Glutamatergic neuron (in vitro differentiated cells): ENCODE measurements around the gene ABHD8. TPM values are rescaled to one million over a fixed set of nuclear protein-coding genes. Genes with fewer than 3 reads are reported as not detected.

Experiments used
- DNase-seq: peaks from one replicate; pipeline ENCODE4 v3.0.0; 2022
- H3K27ac Mint-ChIP-seq: one replicate; pipeline ENCODE4 v1.8.0; 2020; ENCODE audit warnings: mild to moderate bottlenecking, mixed read lengths, inconsistent platforms; ENCODE audit not compliant: unreplicated experiment
- H3K27me3 Mint-ChIP-seq: one replicate; pipeline ENCODE4 v1.8.0; 2020; ENCODE audit warnings: mild to moderate bottlenecking, moderate library complexity, mixed read lengths, inconsistent platforms; ENCODE audit not compliant: unreplicated experiment
- H3K36me3 Mint-ChIP-seq: one replicate; pipeline ENCODE4 v1.8.0; 2020; ENCODE audit warnings: mild to moderate bottlenecking, mixed read lengths, inconsistent platforms; ENCODE audit not compliant: unreplicated experiment
- H3K4me1 Mint-ChIP-seq: one replicate; pipeline ENCODE4 v1.8.0; 2020; ENCODE audit warnings: mild to moderate bottlenecking, low read depth, mixed read lengths, inconsistent platforms; ENCODE audit not compliant: unreplicated experiment
- H3K4me3 Mint-ChIP-seq: one replicate; pipeline ENCODE4 v1.8.0; 2020; ENCODE audit warnings: mild to moderate bottlenecking, mixed read lengths, inconsistent platforms; ENCODE audit not compliant: unreplicated experiment
- H3K9me3 Mint-ChIP-seq: one replicate; pipeline ENCODE4 v1.8.0; 2020; ENCODE audit warnings: mild to moderate bottlenecking, moderate library complexity, mixed read lengths, inconsistent platforms; ENCODE audit not compliant: unreplicated experiment
- total RNA-seq: library from RNA; stranded (reverse); fragmentation: NEBNext Ultra II Directional; extraction: Animal tissue kit (Norgen Biotek cat#: 25700); gene quantifications from one replicate; pipeline ENCODE4 v1.2.1, GENCODE V29; 2021; ENCODE audit not compliant: unreplicated experiment
- TF ChIP-seq, protein P1 (sequence below): fragments of 200-600 bp; sonication (generic); IDR thresholded peaks from one replicate; pipeline ENCODE4 v1.5.0; 2021; ENCODE audit not compliant: partially characterized antibody, unreplicated experiment

The ABHD8 gene
- total RNA-seq, 1 donor from 2014 or later, result 14.1 TPM

DNA sequence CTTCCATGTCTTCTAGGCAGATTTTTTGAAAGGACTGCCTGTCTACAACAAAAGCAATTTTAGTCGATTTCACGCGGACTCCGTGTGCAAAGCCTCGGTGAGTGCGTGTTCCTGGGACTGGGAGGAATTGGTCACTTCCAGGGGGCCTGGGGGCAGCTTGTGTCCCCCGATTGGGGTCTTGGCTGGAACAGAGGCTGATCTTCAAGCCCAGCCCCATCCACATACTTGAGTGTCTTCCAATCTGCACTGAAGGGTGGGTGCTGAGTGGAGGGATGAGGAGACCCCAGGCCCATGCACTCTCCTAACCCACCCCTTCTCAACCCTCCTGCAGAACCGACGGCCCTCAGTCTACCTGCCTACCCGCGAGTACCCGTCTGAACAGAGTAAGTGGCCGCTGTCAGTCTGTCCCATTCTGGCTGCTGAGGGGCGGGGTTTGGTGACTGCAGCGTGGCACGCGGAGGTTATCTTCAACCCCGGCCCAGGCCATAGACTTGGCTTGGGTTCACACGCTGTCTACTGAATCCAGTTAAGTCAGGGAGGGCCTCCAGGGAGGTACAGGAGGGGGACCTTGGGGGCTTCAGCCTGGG lies 10.9 kb upstream of the ABHD8 start:
- H3K27ac Mint-ChIP-seq, result no peak overlapping the region
- TF ChIP-seq, protein P1, sequence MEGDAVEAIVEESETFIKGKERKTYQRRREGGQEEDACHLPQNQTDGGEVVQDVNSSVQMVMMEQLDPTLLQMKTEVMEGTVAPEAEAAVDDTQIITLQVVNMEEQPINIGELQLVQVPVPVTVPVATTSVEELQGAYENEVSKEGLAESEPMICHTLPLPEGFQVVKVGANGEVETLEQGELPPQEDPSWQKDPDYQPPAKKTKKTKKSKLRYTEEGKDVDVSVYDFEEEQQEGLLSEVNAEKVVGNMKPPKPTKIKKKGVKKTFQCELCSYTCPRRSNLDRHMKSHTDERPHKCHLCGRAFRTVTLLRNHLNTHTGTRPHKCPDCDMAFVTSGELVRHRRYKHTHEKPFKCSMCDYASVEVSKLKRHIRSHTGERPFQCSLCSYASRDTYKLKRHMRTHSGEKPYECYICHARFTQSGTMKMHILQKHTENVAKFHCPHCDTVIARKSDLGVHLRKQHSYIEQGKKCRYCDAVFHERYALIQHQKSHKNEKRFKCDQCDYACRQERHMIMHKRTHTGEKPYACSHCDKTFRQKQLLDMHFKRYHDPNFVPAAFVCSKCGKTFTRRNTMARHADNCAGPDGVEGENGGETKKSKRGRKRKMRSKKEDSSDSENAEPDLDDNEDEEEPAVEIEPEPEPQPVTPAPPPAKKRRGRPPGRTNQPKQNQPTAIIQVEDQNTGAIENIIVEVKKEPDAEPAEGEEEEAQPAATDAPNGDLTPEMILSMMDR, result no peak
- H3K9me3 Mint-ChIP-seq, result peaks cover 2% of the 10 kb centered on the region
- no peak overlapping the region for H3K4me3 Mint-ChIP-seq
- H3K36me3 Mint-ChIP-seq, result no peaks in the 10 kb centered on the region
- DNase-seq, result no peak
- H3K27me3 Mint-ChIP-seq, result peaks cover 4% of the 10 kb centered on the region
- H3K4me1 Mint-ChIP-seq, result peaks cover 8% of the 10 kb centered on the region

DNA sequence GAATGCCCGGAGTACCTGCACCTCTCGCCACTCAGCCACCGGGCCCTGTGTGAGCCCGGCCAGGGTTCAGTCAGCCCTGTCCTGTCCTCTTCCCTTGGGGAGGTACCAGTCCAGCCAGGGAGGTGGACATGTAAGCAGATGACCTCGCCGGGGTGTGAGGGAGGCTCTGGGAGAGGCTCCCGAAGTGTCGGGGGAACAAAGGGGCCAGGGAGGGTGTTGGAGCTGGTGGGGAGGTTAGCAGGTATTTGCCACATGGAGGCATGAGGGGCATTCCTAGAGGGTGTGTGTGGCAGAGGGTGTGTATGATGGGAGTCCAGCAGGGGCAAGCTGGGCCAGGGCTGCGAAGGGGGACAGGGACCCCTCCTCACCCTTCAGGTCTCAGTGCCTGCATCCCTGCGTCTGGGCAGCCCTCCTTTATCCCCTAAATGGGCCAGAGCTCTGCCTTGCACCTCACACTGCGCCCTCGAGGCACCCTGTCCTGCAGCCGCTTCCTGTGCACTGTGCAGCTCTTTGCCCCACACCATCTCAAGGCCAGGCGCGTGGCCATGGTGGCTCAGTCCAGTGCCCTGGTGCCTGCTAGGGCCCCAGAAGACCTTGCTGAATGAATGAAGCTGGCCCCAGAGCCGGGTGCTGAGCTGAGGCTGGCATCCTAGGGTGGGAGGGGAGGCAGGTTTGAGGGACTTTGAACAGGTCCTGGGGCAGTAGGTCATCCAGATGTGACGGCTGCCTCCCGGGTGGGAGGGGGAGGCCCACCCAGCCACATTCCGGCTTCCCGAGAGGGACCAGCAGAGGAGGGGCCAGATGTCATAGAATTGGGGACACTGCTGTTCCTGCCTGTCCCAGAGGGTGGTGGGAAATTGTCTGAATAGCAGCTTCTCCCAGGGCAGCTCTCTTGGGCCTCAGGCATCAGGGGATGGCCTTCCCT lies 9.2 kb upstream of the ABHD8 start:
- peaks cover 4% of the 10 kb centered on the region for H3K9me3 Mint-ChIP-seq

DNA sequence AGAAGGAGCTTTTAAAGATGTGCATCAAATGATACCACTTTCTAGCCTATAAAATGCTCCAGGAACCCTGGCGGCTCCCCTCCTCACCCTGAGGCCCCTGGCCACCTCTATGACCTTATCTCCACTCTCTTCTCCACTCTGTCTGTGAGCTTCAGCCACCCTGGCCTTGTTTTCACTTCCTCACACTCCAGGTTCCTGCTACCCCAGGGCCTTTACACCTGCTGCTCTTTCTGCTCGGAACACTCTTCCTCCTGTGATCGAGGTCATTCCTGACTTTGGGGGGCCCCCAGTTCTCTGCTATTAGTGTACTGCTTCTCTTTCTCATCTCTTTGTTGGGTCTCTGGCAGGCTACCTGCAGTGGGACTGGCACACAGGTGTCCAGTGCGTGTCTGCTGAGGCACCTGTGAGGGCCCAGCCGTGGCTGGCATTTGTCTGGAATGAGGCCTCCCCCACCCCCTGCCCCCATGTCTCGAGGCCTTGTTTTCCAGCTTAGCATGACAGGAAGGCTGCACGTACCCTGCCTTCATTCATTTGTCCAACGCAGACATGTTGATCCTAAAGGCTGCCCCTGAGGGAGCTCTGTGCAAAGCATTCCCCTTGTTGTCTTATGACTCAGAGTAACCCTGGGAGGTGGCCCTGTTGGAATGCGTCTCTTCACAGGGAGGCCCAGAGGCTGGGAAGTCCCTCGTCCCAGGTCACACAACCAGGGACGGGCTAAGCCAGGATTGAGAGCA lies 8.4 kb upstream of the ABHD8 start:
- DNase-seq, result no peak
- no peaks in the 10 kb centered on the region for H3K36me3 Mint-ChIP-seq
- H3K27ac Mint-ChIP-seq, result peak overlapping the region; percentile 23
- H3K4me3 Mint-ChIP-seq, result peak overlapping the region; percentile 58
- peaks cover 7% of the 10 kb centered on the region for H3K27me3 Mint-ChIP-seq
- H3K4me1 Mint-ChIP-seq, result peaks cover 14% of the 10 kb centered on the region
- H3K9me3 Mint-ChIP-seq, result peaks cover 6% of the 10 kb centered on the region
- TF ChIP-seq, protein P1, result no peak

More for the DNA sequence above, 9.2 kb upstream of the ABHD8 start:
- Mint-ChIP-seq H3K27ac (no peak overlapping the region), H3K36me3 (no peaks in the 10 kb centered on the region), H3K4me1 (peaks cover 14% of the 10 kb centered on the region), H3K4me3 (no peak overlapping the region), H3K27me3 (peaks cover 6% of the 10 kb centered on the region)
- no peak for DNase-seq
- TF ChIP-seq, protein P1, result no peak

DNA sequence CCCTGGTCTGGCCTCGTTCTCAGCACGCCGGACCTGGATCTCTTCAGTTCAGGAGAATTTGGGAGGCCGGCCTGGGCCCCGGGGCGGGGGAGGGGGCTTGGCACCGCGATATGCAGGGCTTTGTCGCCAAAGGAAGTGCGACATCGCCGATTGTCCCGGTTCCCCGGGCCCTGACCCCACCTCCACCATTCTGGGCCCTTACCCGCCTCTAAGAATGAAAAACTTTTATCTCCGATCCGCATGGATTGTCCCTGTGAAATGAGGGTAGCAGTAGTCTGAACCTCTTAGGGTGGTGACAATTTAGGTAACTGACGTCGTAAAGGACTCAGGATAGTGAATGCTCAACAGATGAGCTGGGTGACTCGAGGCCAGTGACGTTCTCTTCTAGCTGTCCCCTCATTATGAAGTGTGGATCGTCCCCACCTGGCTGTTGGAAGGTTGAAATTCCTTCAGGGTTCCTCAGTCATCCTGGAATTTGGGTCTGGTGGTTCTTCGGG lies 6.8 kb upstream of the ABHD8 start:
- peaks cover 16% of the 10 kb centered on the region for H3K27me3 Mint-ChIP-seq
- peaks cover 18% of the 10 kb centered on the region for H3K4me1 Mint-ChIP-seq
- TF ChIP-seq, protein P1, result no peak
- peak overlapping the region; percentile 96 for H3K4me3 Mint-ChIP-seq
- DNase-seq, result no peak
- H3K27ac Mint-ChIP-seq, result peak overlapping the region; percentile 94
- no peaks in the 10 kb centered on the region for H3K36me3 Mint-ChIP-seq
- H3K9me3 Mint-ChIP-seq, result peaks cover 18% of the 10 kb centered on the region
